ENCODE measurements around the gene C17orf107.
"Not testable (repeated sequence)": the region's sequence is repeated elsewhere in the genome, so short reads cannot be mapped to it uniquely, and the experiment has no call there.

C17orf107 gene

GRCh38 chr17:4900231-4901107 lies 1.1 kb downstream of the C17orf107 start:
- Histone ChIP-seq H3K27ac (peak overlapping the region; percentile 95), H3K27me3 (peaks cover 63% of the 10 kb centered on the region), H3K4me1 (ENCODE audit: control insufficient read depth in 1 of 2, insufficient read depth in 1 of 2, low read depth in 1 of 2, low read length in 1 of 2) (peaks cover 37 to 49% of the 10 kb centered on the region in 2 experiments), H3K4me3 (ENCODE audit: low read depth in 1 of 2, low read length in 1 of 2) (peak overlapping the region; percentile 63 to 86), H3K9me3 (no peaks in the 10 kb centered on the region), H3K36me3 (peaks cover 23% of the 10 kb centered on the region)
- peak; percentile 28 for TF ChIP-seq CTCF (IDR thresholded peaks at IDR 0.05)

DNA sequence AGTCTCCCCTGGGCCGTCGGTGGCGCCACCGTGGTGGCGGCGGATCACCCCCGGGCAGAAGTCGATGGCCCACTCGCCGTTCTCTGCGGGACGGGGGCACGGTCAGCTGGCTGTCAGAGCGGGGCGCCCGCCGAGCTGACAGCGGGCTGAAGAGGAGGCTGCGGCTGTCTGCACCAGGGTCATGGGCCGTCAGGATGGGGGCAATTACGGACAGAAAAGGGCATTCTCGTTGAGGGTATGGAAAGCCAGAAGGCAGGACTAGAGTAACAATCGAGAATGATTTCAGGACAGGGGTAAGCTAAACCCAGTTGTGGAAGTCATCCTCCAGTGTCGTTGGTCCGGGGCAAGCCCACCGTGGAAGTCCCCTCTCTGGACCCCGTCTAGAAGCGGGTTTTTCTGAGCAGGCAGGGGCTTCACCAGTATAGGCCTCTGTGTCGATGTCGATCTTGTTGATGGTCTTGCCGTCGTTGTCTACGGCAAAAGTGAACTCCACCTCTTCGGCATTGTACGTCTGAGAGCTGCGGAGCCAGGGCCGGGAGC lies 1.8 kb downstream of the C17orf107 start:
- TF ChIP-seq CTCF (IDR thresholded peaks at IDR 0.05) = no peak
- Histone ChIP-seq H3K9me3 (no peaks in the 10 kb centered on the region), H3K36me3 (peaks cover 16% of the 10 kb centered on the region), H3K27ac (peak overlapping the region; percentile 95), H3K4me3 (ENCODE audit: low read depth in 1 of 2, low read length in 1 of 2) (peak overlapping the region; percentile 63 to 86), H3K27me3 (peaks cover 68% of the 10 kb centered on the region), H3K4me1 (ENCODE audit: control insufficient read depth in 1 of 2, insufficient read depth in 1 of 2, low read depth in 1 of 2, low read length in 1 of 2) (peaks cover 37 to 49% of the 10 kb centered on the region in 2 experiments)

DNA sequence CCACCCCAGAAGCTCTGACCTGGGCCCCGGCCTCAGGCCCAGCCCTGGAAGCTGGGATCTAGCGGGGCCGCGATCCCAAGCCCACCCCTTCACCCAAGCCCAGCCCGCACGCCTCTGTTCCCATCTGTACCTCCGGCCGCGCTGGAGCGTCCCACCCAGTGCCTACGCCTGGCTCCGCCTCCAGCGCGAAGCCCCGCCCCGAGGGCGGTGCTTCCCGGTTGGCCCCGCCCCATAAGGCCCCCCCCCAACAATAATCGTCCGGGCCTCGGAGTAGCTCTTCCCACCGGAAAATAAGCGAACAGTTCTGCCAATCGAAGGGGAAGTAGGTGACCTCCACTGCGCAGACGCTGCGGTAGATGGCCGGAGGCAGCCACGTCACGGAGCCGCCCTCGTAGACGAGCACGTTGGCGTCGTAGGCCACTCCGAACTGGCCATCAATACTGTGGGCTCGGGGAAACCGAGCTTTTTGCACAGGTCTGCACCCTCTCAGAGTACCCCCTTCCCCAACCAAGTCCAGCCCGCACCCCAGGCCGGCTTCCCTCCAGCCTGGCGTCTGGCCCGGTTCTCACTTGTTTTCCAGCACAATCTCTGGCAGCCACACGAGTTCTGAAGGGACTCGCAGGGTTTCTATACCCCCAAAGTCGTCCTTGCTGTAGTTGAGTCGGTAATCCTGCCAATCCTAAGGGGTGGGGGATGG lies 2.5 kb downstream of the C17orf107 start:
- peaks cover 37 to 49% of the 10 kb centered on the region in 2 experiments for H3K4me1 ChIP-seq (ENCODE audit: control insufficient read depth in 1 of 2, insufficient read depth in 1 of 2, low read depth in 1 of 2, low read length in 1 of 2)
- no peaks in the 10 kb centered on the region for H3K9me3 ChIP-seq
- H3K27ac ChIP-seq = peak overlapping the region; percentile 95
- TF ChIP-seq CTCF (IDR thresholded peaks at IDR 0.05) = no peak
- peaks cover 74% of the 10 kb centered on the region for H3K27me3 ChIP-seq
- peak overlapping the region; percentile 63 to 86 for H3K4me3 ChIP-seq (ENCODE audit: low read depth in 1 of 2, low read length in 1 of 2)
- peaks cover 10% of the 10 kb centered on the region for H3K36me3 ChIP-seq

DNA sequence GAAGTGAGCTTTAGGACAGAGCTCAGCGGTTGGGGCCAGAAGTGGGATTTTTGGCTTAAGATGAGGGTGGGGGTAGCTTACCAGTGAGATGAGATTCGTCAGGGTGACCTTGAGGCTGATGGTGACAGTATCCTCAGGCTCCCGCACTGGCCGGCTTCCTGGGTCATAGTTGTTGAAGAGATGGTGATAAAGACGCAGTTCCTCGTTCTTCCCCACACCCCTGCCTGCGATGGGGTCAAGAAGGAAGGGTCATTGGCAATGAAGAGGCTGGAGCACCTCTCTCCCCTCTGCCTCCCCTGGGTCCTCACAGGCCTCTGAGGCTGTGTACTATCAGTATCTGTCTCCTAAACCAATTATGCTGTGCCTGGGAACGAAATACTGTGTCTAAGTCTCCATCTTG lies 3.2 kb downstream of the C17orf107 start:
- Histone ChIP-seq H3K4me3 (ENCODE audit: low read depth in 1 of 2, low read length in 1 of 2) (peak overlapping the region in 1 of 2 experiments; percentile 63), H3K36me3 (peaks cover 3% of the 10 kb centered on the region), H3K9me3 (no peaks in the 10 kb centered on the region), H3K27me3 (peaks cover 75% of the 10 kb centered on the region), H3K27ac (peak overlapping the region; percentile 95), H3K4me1 (ENCODE audit: control insufficient read depth in 1 of 2, insufficient read depth in 1 of 2, low read depth in 1 of 2, low read length in 1 of 2) (peaks cover 37 to 49% of the 10 kb centered on the region in 2 experiments)
- no peak for TF ChIP-seq CTCF (IDR thresholded peaks at IDR 0.05)

GRCh38 chr17:4903051-4903818 lies 3.9 kb downstream of the C17orf107 start, which contains the start of gene CHRNE:
TSS of gene CHRNE (minus strand) at chr17:4903098. CDS start at chr17:4903063, 35 bp downstream.
- Histone ChIP-seq H3K27ac (peak within 1 kb of the TSS; percentile 95), H3K4me3 (ENCODE audit: low read depth in 1 of 2, low read length in 1 of 2) (peak within 1 kb of the TSS; percentile 63 to 86), H3K36me3 (no peaks in the 10 kb centered on the region), H3K27me3 (peaks cover 74% of the 10 kb centered on the region), H3K9me3 (no peaks in the 10 kb centered on the region), H3K4me1 (ENCODE audit: control insufficient read depth in 1 of 2, insufficient read depth in 1 of 2, low read depth in 1 of 2, low read length in 1 of 2) (peaks cover 37 to 49% of the 10 kb centered on the region in 2 experiments)
- peak; percentile 82 for TF ChIP-seq CTCF (IDR thresholded peaks at IDR 0.05)

GRCh38 chr17:4906642-4907041 lies 7.3 kb downstream of the C17orf107 start:
- H3K27ac ChIP-seq; H3K36me3 ChIP-seq; H3K4me3 ChIP-seq (ENCODE audit: low read depth in 1 of 2, low read length in 1 of 2); H3K9me3 ChIP-seq: not testable (repeated sequence)
- peaks cover 44% of the 10 kb centered on the region for H3K27me3 ChIP-seq
- H3K4me1 ChIP-seq (ENCODE audit: control insufficient read depth in 1 of 2, insufficient read depth in 1 of 2, low read depth in 1 of 2, low read length in 1 of 2) = peaks cover 19 to 27% of the 10 kb centered on the region in 2 experiments
